Erythroblast (primary cell): Measurements from ENCODE around the gene C1QB.

Source experiments
- GATA1 ChIP-seq: IDR thresholded peaks from 2 replicates; pipeline ENCODE4 v1.6.1; 2011; ENCODE audit warnings: low read depth, mild to moderate bottlenecking, control low read depth, low read length, moderate library complexity
- POLR2A ChIP-seq: IDR thresholded peaks from 2 replicates; pipeline ENCODE4 v1.6.1; 2011; ENCODE audit warnings: mild to moderate bottlenecking, low read length

- TF ChIP-seq POLR2A (no peak), GATA1 (no peak)
These were observed 17.6 kb upstream of the C1QB start for GRCh38 chr1:22635436-22635835.
